ENCODE data around the gene LIFR. TPM values are rescaled to one million over a fixed set of nuclear protein-coding genes. Genes with fewer than 3 reads are reported as not detected.

Gene LIFR
- total RNA-seq, 3 donors from 2014 or later, result 179 to 225 (median 222) TPM

- no peak for DNase-seq (ENCODE audit: low spot score in 2 of 2)
- H3K9me3 ChIP-seq, result no peaks in the 10 kb centered on the region
- no peak overlapping the region for H3K27ac ChIP-seq
- H3K27me3 ChIP-seq, result no peaks in the 10 kb centered on the region
- H3K4me3 ChIP-seq, result no peak overlapping the region
- H3K4me1 ChIP-seq, result peaks cover 0 to 4% of the 10 kb centered on the region in 2 donors
- no peak for TF ChIP-seq CTCF (IDR thresholded peaks at IDR 0.05)
- TF ChIP-seq POLR2AphosphoS5 (IDR thresholded peaks at IDR 0.05), result no peak
- intact Hi-C loops (cut with DNase I; ENCODE audit: low total_unique reads), result no loop called here
- H3K36me3 ChIP-seq, result no peaks in the 10 kb centered on the region
Observed at GRCh38 chr5:38458174-38458573, 98.3 kb downstream of the LIFR start.

DNA sequence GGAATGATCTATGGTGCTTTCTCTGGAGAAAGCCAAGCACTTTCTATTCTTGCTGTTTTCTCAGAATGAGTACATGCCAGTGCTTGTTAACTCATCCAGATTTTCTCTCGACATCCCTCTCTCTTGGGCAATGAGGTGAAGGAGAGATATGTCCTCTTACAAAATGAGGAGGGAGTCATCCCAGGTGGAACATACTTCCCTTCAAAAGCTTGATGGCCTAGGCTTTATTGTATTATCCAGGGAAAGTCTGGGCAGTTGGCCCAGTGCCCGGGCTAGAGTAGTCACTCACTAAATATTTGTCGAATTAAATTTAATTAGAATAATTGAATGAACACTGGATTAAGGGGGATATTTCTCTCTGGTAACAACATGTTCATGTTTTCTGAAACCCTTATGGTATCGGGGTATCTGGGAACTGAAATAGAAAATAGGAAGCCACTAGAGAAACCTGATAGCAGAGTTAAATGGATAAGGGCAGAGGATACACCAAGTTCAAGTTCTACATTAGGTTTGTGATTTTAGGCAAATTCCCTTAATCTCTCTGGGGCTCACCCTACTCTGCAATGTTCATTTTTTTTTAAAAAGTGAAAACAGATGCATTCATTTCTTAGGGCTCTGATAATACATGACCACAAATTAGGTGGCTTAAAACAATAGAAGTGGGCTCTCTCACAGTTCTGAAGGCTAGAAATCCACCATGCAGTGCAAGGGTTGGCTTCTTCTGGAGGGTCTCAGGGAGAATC, 99.6 kb downstream of the LIFR start:
- Histone ChIP-seq H3K27ac (no peak overlapping the region), H3K9me3 (no peaks in the 10 kb centered on the region), H3K27me3 (no peaks in the 10 kb centered on the region), H3K36me3 (no peaks in the 10 kb centered on the region), H3K4me3 (no peak overlapping the region), H3K4me1 (no peaks in the 10 kb centered on the region)
- no peak for TF ChIP-seq CTCF (IDR thresholded peaks at IDR 0.05)
- TF ChIP-seq POLR2A (IDR thresholded peaks at IDR 0.05), result no peak
- TF ChIP-seq POLR2AphosphoS5 (IDR thresholded peaks at IDR 0.05), result no peak
- intact Hi-C loops (cut with DNase I; ENCODE audit: low total_unique reads), result no loop called here
- no peak for DNase-seq (ENCODE audit: low spot score in 2 of 2)

DNA sequence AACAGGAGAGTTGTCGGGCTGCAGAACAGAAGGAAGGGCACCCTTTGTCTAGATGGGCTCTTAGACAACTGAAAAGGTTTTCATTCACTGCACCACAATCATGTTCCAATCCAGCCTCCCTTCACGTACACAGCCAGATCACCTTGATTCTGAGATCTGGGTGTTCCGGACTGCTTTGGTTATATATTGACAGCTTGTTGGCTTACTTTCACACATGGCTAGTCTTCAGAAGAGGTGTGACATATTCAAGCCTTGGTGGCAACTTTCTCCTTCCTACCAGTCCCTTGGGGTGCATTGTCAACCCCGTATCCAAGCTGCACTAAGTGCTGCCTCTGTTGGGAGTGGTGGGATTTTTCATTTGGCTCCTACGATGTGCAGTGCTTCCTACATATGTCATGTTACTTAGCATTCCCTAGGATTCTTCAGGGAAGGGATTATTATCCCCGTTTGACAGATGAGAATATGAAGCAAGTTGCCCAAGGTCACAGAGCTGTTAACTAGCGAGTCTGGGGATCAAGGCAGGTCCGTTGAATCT, 100.6 kb downstream of the LIFR start:
- Histone ChIP-seq H3K27ac (no peak overlapping the region), H3K9me3 (no peaks in the 10 kb centered on the region), H3K4me1 (no peaks in the 10 kb centered on the region), H3K36me3 (no peaks in the 10 kb centered on the region), H3K27me3 (no peaks in the 10 kb centered on the region), H3K4me3 (no peak overlapping the region)
- intact Hi-C loops (cut with DNase I; ENCODE audit: low total_unique reads), result no loop called here
- no peak for DNase-seq (ENCODE audit: low spot score in 2 of 2)
- TF ChIP-seq CTCF (IDR thresholded peaks at IDR 0.05) (no peak), POLR2A (IDR thresholded peaks at IDR 0.05) (no peak), POLR2AphosphoS5 (IDR thresholded peaks at IDR 0.05) (no peak)

DNA sequence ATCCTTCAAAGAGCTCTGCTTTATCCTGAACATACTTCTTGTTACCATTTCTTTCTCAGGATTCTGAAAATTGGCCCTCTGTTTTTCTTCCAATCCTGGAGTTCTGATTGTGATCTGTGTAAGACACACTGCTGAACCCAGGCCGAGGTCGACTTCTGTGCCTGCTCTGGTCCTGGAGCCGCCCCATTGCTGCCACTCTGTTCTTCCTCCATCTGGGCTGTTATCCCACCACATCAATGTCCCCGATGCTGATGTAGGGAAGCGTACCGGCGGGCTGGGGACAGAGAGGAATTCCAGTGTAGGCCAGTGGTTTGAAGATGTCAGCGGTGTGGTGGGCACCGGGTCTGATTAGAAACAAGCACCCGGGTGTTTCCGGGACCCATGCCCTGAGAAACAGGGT, 102.5 kb downstream of the LIFR start:
- intact Hi-C loops (cut with DNase I; ENCODE audit: low total_unique reads), result no loop called here
- no peak for DNase-seq (ENCODE audit: low spot score in 2 of 2)
- H3K4me1 ChIP-seq, result no peaks in the 10 kb centered on the region
- H3K36me3 ChIP-seq, result no peaks in the 10 kb centered on the region
- H3K27me3 ChIP-seq, result no peaks in the 10 kb centered on the region
- no peak for TF ChIP-seq POLR2A (IDR thresholded peaks at IDR 0.05)
- no peak for TF ChIP-seq POLR2AphosphoS5 (IDR thresholded peaks at IDR 0.05)
- TF ChIP-seq CTCF (IDR thresholded peaks at IDR 0.05), result no peak
- H3K4me3 ChIP-seq, result no peak overlapping the region
- no peak overlapping the region for H3K27ac ChIP-seq
- H3K9me3 ChIP-seq, result no peaks in the 10 kb centered on the region

GRCh38 chr5:38453506-38453905, 102.9 kb downstream of the LIFR start:
- no peaks in the 10 kb centered on the region for H3K27me3 ChIP-seq
- DNase-seq (ENCODE audit: low spot score in 2 of 2), result no peak
- intact Hi-C loops (cut with DNase I; ENCODE audit: low total_unique reads), result no loop called here
- H3K4me1 ChIP-seq, result no peaks in the 10 kb centered on the region
- no peak overlapping the region for H3K27ac ChIP-seq
- no peak for TF ChIP-seq CTCF (IDR thresholded peaks at IDR 0.05)
- no peak for TF ChIP-seq POLR2AphosphoS5 (IDR thresholded peaks at IDR 0.05)
- no peak for TF ChIP-seq POLR2A (IDR thresholded peaks at IDR 0.05)
- H3K9me3 ChIP-seq, result no peaks in the 10 kb centered on the region
- no peaks in the 10 kb centered on the region for H3K36me3 ChIP-seq
- H3K4me3 ChIP-seq, result no peak overlapping the region
